ENCODE measurements around the gene CTBP2.

CTBP2 gene

DNA sequence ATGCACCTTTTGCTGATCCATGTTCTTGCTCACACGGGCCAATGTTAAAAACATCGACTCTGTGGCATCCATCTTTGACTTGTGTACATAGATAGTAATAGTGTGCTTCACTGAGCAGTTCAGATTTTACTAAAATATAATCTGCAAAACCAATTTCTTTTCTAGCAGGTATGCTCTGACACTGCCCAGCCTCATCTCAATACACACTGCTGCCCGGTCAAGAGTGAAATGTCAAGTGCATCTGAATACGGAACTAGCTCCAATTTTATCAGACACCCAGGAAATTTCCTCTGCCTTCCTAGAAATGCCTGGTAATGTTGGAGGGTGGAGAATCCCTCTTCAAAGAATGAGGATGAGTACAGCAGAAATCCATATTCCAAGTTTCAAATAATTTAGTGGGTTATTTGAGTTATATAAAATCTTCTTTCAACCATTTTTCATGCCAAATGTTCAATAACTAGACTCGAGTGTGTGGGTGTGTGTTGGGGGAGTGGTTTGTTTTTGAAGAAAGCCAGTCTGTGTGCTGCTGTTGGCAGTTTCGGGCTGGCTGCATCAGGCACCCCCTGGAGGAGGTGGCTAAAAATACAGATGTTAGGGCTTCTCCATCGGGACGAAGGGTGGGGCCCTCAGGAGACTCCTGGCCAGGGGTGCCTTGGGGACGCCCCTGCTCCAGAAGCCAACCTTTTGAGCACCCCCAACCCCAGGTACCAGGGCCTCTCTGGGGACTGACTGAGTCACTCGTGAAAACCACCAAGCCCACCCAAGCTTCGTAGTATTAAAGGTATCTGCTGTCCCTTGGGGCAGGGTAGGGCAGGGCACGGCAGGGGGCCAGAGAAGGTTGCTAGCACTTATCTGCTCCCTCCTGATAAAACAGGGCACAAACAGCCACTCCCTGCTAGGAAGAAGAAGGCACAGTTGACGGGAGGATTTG lies 15.4 kb downstream of the CTBP2 start:
- no peak for DNase-seq (ENCODE audit: low read depth in 2 of 2)

DNA sequence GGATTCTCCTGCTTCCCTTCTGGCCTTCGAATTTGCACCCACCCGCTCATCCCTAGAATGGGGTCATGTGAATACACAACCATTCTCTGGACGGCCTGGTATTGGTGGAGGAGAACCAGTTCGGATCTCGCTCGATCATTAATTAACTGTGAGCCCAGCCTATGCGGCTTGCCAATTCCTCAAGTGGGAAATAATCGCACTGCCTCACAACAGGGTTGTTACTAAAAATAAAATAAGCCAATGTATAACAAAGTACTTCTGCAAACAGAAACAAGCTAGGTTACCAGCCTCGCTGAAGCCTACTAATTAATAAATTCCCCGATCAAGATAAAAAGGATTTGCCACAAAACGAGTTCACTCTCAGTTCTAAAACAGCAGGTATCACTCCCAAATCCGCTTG lies 16.2 kb downstream of the CTBP2 start:
- DNase-seq (ENCODE audit: low read depth in 2 of 2): no peak

DNA sequence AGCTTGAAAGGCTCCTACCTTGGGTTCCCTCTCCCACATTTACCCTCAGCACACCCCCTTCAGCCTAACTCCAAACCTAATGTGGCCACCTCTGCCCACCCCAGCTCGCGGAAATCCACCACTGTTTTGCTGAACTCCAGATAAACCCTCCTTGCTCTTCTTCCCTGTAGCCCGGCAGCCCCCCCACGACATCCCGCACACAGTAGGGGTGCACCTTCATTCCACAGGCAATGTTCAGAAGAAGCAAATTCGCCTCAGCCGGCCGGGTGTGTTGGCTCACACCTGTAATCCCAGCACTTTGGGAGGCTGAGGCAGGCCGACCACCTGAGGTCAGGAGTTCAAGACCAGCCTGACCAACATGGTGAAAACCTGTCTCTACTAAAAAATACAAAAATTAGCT lies 17.4 kb downstream of the CTBP2 start:
- no peak for DNase-seq (ENCODE audit: low read depth in 2 of 2)

DNA sequence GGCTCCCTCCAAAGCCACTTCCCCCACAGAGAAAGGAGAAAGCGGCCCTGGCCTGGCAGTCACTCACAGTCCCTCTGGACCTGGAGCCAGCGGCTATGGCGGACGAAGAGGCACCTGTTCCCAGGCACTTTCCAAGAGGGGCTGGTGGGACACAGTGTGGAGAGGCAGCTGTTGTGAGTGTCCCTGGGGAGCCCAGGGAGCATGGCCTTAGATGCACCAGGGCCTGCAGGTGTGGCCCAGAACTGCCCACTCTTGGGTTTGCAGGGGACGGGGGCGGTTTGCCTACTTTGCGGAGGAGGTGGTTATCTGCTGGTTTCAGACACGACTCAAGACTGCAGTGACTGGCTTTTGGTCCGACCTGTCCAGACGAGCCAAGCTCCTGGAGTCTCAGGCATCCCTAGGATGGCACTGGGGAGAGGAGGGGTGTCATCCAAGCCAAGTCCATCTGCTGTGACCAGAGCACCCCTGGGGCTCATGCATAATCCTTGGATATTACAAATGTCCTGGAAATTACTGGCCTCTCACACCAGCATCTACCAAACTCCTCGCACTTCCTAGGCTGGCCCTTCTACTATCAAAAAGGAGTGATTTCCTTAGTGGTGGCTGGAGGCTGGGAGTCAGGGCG lies 18.4 kb downstream of the CTBP2 start:
- DNase-seq (ENCODE audit: low read depth in 2 of 2): no peak

DNA sequence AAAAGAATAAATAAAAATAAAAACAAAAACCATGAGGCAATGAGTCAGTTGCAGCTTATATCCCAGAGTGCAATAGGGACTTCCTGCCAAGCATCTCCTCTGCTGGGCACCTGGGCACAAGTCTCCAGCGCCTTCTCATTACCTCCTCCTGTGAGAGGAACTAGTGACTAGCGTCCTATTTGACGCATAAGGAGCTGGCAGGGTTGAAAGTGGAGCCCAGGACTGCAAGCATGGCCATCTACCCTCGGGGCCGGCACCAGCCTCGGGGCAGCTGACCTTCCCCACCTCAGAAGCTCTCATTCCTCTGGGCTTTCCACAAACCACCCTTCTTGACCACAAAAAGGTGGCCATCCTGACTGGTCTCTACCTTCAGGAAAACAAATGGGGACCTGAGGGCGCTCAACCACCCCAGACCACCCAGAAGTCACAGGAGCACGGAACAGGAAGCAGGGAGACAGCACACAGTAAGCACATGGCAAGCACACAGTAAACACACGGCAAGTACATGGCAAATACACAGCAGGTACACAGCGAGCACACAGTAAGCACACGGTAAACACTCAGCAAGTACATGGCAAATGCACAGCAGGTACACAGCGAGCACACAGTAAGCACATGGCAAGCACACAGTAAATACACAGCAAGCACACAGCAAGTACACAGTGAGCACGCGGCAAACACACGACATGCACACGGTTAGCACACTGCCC lies 19.1 kb downstream of the CTBP2 start:
- DNase-seq (ENCODE audit: low read depth in 2 of 2): no peak

DNA sequence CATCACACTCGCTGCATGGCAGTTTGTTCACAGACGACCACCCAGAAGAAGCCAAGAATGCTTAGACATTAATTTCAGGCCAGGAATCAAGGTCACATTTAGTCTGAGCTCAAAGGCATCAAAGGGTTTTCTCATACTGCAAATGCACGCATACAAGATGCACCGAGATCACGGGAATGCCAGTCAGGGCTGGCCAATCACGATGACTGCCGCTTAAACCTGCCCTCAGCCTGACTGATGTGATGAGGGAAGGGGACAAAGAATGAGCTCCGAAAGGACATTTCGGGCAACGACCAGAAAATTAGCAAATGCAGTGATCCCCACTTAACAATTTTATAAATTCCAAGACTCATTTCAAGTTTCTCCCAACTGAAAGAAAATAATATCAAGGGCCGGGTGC lies 20.2 kb downstream of the CTBP2 start:
- no peak for DNase-seq (ENCODE audit: low read depth in 2 of 2)

DNA sequence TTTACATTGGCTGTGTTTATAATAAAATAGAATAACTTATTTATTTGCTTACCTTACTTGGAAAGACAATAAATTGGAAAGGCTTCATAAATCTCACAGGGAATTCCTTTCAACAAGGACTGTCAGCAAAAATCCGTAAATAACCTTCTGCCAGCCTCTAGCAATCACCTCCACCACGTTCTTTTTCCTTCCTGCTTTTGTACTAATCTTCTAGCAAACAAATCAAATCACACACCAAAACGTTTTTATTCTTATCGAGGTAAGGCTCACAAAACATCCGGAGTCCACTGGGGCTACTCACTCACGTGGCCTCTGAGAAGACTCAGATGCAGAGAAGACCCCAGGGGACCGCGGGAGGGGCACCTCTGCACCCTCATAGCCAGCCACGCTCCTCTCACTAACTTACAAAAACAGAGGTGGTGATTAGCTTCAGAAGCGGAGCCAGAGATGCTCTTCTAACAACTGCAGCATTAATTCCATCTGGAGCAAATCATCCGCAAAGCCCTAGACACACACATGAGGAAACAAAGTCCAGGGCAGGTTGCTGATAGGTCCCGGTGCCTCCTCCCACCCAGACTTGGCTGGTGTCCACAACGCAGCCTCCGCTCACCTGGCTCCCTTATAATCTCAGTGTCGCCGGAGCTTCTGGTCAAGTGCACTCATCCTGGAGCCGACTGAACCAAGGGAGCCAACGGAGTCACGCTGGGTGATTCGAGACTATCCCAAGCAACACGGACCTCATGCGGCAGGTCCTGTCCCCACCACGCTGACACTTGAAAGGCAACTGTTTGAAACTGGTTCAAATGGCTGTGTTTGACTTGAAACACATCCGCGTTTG lies 22.5 kb downstream of the CTBP2 start:
- no peak for DNase-seq (ENCODE audit: low read depth in 2 of 2)

DNA sequence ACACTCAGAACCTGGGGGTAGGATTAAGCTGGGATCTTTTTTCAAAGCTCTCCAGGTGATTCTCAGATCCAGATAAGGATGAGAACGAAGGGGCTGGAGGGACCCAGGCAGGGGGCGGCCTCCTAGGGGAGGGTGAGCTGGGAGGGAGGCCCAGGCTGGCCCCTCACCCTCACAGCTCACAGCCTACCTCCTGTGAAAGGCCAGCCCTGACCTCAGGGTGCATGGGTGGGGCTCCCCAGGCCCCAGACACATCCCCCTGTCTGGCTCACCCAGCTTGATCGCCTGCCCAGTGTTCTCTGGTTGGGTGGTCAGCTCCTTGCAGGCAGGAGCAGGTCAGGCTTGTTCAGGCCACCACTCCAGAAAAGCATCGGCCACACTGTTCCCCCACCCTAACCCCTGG lies 24.3 kb downstream of the CTBP2 start:
- DNase-seq (ENCODE audit: low read depth in 2 of 2): no peak

DNA sequence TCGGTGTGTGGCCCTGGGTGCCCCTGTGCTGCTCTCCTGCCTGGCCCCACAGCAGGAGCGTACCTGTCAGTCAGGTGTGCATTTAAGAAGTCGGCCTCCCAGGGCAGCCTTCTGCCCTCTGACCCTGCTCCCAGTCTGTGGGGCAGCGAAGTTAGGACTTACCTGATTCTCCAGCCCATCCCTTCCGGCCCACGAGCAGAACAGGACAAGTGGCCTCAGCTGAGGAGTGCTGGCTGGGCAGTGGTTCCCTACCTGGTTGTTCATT lies 24.7 kb downstream of the CTBP2 start:
- DNase-seq (ENCODE audit: low read depth in 2 of 2): no peak

DNA sequence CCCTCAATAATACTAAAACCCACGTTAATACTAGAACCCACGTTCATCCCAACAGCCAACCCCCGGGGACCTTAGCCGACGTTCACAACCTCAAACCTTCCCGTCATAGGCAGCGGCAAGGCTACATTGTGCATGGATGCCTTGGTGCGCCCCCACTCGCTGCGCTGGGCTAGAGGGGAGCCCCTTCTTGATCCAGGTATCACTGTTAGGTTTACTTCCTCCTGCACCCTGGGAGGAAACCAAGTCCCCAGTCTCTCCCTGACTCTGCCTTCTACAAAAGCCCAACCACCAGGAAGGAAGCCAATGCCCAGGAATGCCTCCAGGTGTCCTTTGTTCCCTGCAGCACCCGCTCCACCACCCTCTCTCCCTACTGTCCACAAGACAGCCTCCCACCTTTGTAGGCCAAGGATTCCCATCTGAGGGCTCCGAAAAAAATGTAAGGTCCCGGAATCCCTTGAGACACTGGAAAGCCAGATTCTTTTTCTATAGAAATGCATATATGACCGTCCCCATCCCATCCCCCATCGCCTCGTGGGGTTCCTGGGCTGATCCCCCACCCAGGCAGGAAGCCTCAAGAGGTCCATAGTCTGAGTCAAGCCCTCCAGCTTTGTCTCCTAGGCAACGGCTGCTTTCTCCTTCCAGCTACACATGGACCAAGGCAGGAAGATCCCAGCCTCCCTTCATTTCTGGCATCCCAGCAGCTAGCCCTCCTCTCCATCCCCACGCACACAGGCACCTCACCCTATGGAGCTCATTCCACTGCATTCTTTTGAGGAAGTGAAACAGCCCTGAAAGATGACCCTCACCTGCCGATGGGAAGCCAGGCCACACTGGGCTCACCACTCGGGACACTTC lies 25.2 kb downstream of the CTBP2 start:
- no peak for DNase-seq (ENCODE audit: low read depth in 2 of 2)

DNA sequence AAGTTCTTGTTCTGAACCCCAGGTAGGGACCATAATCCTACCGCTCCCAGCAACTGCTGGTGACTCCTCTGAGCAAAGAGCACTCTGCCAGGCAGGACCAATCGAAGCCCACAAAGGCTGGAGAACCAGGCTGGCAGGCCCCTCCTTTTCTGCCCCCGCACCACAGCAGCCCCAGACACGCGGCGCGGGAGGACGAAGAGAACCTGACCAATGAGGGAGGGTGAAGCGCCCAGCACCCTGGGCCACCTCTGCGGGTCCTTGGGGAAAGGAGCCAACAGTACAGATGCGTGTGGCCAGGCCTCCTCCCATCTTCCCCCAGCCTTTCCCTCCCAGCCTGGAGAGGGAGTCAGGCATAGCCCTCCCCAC lies 25.9 kb downstream of the CTBP2 start:
- no peak for DNase-seq (ENCODE audit: low read depth in 2 of 2)

DNA sequence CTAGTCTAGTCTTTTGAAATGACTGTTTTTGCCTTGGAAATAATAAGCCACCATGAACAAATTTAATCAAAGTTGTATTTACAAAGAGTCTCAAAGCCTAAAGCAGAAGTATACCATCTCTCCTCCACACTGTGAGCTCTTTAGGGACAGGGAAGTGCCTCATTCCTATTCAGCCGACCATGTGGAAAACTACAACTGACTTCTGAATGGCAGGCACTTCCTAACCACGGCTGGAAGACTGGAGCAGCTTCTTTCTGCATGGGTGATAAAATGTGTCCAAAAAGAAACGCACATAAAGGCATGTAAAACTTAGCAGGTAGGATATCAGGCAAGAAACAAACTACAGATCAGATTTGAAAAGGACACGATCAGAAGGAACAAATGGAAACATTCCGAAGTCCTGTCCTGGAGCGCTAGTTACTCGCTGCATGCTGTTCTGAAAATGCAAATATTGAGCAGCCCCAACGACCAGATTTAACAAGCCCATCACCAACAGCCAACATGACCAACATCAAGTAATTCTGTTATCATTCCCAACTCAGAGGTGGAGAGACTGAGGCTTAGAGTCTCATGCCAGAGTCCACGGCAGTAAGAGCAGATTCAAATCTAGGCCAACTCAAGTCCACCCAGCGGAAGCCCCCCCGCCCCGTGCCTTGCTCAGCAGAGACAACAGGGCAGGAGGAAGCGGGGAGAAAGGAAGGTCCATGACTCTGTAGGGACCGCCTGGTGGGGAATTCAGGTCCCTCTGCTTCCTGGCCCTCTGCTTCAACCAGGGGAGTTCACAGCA lies 26.5 kb downstream of the CTBP2 start:
- no peak for DNase-seq (ENCODE audit: low read depth in 2 of 2)

DNA sequence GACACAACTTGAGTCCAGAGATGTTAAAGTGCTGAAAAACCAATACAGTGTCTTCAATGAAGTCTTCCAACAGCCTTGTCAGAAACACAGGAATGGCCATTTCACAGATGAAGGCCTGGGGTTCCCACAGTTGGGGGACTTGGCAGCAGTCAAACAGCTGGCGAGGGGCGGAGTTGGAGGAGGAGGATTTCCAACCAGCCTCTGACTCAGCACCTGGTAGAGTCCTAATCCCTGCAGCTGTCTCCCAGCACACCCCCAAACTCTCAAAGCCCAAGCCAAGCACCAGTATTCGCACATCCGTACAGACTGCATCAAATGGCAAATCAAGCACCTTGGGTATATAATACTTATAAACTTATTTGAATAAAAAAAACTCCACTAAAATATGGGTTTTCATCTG lies 28.0 kb downstream of the CTBP2 start:
- DNase-seq (ENCODE audit: low read depth in 2 of 2): no peak

DNA sequence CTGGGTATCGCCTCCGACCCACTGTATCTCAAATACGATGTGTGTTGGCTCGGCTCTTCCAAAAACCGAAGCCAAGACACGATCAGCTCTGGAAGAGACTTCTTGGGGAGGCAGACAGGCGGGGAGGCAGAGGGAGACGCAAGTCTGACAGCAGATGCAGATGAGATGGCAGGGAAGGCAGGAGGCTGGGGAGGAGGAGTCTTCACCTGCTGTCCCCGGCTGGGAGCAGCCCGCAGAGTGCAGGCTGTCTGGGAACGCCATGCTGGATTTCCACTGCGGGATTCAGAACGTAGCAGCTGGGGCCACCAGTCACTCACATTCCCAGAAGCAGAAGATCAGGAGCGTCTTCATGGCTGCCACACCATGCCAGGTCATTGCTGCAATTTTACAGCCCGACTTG lies 29.4 kb downstream of the CTBP2 start:
- DNase-seq (ENCODE audit: low read depth in 2 of 2): no peak

DNA sequence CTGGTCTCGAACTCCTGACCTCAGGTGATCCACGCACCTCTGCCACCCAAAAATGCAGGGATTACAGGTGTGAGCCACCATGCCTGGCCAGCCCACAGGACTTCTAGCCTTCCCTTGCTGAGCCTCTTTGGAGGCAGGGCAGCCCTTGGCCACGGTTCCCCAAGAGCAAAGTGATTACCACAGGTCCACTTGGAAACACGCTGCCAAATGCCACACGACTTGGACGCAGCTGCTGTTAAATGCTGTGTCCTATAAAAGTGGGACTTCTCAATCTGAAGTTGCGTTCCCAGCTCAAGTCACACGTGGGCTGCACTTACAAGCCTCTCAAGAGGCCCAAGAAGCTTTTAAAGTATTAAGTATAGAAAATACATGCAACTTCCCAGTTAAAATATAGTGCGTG lies 30.1 kb downstream of the CTBP2 start:
- no peak for DNase-seq (ENCODE audit: low read depth in 2 of 2)

DNA sequence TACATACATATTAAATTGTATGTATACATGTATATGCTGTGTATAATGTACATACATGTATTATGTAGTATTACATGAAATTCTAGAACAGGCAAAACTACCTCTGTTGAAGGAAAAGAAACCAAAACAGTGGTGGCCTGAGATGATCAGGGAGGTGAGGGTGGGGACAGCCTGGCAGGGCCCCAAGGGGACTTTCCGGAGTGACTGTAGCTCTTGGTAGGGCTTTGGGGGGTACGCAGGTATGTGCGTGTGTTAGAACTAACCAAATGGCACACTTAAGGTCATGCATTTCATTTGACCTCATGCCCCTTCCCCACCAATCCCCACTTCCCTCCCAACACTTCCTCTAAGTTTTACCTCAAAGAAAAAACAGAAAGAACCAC lies 31.3 kb downstream of the CTBP2 start:
- no peak for DNase-seq (ENCODE audit: low read depth in 2 of 2)

DNA sequence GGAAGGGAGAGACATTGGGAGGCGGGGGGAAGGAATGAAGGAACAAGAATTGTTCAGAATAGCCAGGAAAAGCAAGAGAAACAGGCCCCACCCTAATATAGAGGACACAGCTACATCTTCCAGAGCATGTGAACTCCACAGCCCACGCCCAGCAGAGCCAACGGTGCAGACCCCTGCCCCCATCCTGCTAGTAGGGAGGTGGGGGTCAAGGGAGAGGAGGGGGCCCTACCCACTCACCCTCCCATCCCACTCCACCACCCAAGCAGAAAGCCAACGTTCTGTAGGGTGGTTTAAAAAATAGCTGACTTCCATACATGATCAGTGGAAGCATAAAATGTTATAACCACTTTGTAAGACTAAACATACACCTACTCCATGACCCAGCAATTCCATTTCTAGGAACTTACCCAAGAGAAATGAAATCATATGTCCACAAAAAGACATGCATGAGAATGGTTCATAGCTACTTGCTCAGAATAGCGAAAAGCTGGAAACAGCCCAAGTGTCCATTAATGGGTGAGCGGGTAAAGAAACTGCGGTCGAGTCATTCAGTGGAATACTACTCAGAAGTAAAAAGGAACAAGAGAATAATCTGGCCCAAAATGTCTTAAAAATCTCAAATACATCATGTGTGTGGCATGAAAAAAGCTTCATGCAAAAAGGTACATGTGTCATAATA lies 31.8 kb downstream of the CTBP2 start:
- no peak for DNase-seq (ENCODE audit: low read depth in 2 of 2)

DNA sequence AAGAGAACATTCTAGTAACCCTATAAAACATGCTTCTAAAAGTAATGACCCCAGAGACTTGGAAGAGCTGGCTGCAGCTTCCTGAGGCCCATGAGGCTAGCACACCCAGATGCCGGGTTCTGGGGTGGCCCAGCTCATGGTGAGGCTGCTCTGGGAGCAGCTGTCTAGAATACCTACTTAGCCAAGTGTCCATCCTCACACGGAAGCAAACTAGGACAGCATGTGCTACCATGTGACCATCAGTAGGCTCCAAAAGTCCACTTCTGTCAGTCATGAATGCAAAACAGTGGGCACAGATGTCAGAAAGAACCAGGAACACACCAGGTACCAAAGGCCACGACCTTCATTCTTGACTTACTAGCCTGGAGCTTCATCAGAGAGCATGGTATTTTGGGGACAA lies 32.4 kb downstream of the CTBP2 start:
- DNase-seq (ENCODE audit: low read depth in 2 of 2): no peak

DNA sequence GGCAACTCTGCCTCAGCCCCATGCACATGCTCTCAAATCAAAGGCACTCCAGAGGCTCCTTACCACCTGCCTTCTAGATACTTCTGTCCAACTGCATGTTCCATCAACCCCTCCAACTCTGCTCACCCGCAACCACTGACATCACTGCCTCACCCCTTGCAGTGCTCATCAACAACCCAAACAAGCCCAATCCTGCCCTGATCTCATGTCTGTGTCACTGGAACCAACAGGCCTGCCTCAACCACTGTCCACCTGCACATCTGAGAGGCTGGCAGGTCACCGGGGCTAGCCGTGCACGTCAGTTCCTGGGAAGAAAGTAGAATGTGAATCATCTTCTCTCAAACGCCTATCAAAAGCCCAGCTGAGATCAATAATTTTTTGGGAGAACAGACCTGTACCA lies 33.3 kb downstream of the CTBP2 start:
- no peak for DNase-seq (ENCODE audit: low read depth in 2 of 2)

All from stimulated activated CD8-positive, alpha-beta memory T cell treated with anti-CD3 and anti-CD28 coated beads, Interleukin-7, amount 100 ng/mL, for 1 hour (primary cell).